ENCODE measurements around the gene G6PC2.
A peak's percentile ranks its signal among the peaks of the same experiment; 100 is the strongest.
"Not testable (repeated sequence)": the region's sequence is repeated elsewhere in the genome, so short reads cannot be mapped to it uniquely, and the experiment has no call there.

G6PC2 gene

DNA sequence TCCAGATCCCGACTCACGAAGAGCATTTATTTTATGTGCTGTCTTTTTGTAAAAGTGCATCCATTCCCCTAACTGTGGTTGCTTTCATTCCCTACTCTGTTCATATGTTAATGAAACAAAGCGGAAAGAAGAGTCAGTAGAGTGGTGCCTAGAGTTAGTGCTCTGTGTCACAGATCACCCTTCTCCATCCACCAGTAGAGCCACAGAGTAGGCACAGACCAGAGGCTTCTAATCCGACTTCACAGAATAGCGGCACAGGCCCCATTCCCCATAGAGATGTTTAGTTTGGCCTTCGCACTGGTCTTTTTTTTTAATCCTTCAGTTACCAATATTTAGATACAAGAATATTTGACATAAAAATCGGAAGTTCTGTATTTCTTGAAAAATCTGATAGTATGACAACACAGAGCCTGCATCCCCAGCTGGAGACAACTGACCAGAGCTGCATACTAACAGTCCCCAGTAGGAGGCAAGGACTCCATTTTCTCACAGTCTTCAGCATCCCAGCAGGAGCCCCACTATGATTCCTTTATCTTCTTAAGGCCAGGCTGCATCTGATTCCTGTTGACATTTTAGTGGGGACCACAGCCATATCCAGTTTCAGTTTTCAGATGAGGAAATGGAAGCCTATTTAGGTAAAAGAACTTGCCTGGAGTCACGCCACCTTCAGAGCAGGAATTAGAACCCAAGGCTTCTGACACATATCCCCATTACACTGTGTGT, 7.0 kb downstream of the G6PC2 start:
- DNase-seq (ENCODE audit: low read depth, low spot score), result no peak

DNA sequence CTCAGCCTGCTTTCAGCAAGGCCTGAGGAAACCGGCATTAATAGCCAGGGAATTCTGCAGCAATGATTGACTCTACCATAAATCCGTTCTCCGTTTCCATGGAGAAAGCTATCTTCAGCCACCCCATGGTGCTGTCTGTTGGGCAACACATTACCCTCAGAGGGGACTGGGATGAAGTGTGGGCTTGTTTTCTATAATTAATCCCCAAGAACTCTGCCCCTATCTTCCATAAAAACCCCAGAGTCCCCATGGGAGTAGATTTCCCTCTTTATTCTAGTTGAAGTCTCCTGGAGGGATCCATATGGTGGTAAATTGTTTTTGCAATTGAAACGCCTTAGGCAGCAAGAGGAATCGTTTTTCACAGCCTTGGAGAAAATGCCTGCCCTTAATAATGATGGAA, 9.2 kb downstream of the G6PC2 start:
- DNase-seq (ENCODE audit: low read depth, low spot score), result no peak

DNA sequence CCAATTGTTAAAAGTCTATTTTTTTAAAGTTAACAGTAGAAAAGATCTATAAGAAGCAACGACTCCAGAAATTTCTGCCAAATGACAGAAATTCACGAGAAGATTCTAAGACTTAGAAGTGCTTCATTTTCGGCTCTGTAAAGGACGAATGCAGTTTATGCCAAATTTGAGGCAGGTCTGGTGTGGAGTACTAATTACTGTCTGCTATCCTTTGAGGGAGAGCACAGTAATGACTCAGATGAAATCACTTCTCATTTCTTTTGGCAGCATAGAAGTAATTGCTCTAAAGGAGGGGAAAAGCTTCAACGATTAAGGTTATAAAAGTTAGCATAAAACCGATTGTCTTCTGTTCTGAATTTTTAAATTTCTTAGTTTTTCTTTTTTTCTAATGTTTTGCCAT, 11.4 kb downstream of the G6PC2 start:
- no peak for DNase-seq (ENCODE audit: low read depth, low spot score)

DNA sequence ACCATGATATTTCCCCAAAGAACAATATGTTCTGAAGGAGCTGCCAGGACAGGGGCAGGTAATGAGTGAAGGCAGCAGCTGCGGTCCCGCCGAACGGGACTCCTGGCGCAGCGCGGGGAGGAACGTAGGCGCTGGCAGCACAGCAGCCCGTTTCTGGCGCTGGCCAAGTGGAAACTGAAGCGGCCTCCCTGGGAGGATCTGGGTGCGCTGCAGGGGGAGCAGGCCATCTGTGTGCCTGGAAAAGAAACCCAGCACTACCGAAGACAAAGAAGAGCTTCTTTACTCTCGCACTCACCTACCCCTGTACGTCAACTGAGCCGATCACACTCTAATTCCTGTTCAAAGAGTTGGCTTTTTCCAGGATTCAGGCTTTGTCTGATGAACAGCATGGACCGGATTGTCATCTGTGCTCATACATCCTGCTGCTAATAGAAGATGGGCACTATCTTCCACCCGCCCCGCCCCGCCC, 11.8 kb downstream of the G6PC2 start:
- no peak for DNase-seq (ENCODE audit: low read depth, low spot score)

DNA sequence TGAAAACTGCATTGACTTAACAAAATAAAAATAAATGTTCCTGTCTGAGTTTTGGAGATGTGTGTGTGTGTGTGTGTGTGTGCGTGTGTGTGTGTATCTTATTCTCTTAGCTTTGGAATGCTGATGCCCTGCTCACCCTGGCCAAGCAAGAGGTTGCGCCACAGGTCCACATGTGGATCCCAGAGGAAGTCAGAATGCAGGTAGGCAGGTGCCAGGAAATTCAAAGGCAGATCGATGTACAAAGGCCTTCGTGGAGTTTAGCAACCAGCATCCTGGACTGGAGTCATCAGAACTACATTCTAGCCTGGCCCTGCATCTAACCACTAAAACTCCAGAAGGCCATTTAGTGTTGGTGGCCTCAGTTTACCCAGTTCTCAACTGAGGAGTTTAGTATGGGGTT, 12.4 kb downstream of the G6PC2 start:
- no peak for DNase-seq (ENCODE audit: low read depth, low spot score)

DNA sequence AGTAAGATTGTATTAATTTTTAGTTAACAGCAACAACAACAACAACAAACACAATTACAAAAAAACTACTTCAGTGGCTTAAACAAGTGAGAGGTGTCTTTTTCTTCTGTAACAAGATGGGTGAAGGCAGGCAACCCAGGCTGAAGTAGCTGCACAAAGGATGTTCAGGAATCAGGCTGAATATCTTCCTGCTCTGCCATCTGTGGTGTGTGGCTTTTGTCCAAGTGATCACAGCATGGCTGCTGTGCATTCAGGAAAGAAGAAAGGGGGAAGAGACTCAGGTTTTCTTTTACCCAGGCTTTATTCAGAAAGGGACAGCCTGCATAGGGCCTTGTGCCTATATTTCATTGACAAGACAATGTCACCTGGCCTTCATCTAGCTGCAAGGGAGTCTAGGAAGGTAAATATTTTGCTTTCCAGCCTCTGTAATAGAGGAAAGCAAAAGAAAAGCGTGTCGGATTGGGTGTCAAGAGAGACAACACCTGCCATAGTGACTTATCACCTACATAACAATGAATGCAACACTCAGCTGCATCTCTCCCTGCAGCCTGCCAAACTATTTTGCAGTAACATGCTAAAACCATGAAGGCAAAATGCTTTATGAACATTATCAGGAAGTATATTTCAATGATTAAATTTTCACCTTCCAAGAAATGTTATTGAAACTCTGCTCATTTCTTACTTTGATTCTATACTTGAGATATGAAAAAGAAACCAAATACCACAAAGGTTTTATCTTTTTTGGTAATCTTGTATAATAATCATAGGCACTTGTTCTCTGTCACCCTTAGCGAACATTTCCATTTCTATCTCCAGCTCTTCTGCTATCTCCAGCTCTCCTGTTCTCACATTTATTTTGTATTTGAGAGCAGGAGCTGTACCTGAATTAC, 14.6 kb downstream of the G6PC2 start:
- DNase-seq (ENCODE audit: low read depth, low spot score), result no peak

DNA sequence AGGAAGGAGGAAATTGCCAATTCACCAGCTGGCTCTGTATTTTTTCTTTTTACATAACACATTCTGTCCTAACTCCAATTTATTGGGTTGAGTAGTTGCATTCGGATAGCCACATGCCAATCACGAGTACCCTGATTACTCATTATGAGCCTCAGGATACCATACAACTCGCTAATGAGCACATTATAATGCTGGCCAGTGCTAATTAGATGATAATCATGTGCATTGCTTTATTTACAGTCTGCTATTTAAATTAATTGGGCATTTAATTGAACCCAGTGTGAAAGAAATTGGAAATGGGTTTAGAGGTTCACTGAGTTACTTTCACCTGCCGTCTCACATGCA, 15.2 kb downstream of the G6PC2 start:
- DNase-seq (ENCODE audit: low read depth, low spot score), result no peak

DNA sequence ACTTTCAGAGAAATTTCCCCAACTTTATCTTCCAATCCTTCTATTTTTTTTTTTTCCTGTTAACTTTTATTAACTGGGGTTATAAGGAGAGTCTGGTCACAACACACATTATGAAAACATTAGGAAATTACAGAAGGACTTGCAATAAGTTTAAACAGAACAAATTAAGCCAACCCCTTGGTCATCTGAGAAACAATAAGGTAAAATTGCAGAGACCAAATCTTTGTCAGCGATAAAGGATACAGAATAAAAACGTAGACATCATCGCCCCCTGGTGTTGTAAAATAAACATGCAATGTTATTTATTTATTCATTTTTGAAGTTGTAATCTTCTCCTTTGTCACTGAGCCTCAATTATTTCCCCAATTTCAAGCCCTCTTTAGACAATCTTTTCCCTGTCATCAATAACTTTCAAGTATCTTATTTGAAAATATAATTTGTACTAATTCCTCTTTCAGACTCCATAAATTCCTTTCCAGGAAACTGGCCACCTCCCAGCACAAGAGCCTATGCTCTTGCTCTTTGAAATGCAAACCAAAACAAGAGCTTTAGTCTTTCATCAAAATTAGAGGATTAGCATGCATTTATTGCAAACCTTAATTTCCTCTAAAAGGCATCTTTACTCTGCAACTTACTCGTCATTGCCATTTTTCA, 19.5 kb downstream of the G6PC2 start:
- DNase-seq (ENCODE audit: low read depth, low spot score), result peak; percentile 24

DNA sequence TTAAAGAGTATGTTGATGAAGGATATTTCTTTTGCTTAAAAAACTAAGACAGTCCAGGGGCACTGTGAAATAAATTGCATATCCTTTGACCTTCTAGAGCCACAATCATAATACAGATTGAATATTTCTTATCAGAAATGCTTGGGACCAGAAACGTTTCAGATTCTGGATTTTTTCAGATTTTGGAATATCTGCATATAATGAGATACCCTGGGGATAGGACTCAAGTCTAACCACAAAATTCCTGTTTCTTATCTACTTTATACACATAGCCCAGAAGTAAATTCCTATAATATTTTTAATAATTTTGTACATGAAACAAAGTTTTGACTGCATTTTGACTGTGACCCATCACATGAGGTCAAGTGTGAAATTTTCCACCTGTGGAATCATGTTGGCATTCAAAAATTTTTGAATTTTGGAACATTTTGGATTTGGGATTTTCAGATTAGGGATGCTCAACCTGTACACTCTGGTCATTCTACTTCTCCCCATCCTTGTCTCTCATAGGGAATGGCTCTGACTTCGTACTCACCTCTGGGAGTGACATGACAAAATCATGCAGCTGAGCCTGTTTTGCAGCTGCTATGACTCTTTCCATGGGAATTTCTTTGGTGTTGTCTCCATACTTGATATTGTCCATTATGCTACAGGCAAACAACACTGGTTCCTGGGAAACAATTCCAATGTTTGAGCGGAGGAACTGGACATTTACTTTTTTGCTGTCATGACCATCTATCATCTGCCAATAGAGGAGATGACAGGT, 25.7 kb downstream of the G6PC2 start:
- DNase-seq (ENCODE audit: low read depth, low spot score), result no peak

DNA sequence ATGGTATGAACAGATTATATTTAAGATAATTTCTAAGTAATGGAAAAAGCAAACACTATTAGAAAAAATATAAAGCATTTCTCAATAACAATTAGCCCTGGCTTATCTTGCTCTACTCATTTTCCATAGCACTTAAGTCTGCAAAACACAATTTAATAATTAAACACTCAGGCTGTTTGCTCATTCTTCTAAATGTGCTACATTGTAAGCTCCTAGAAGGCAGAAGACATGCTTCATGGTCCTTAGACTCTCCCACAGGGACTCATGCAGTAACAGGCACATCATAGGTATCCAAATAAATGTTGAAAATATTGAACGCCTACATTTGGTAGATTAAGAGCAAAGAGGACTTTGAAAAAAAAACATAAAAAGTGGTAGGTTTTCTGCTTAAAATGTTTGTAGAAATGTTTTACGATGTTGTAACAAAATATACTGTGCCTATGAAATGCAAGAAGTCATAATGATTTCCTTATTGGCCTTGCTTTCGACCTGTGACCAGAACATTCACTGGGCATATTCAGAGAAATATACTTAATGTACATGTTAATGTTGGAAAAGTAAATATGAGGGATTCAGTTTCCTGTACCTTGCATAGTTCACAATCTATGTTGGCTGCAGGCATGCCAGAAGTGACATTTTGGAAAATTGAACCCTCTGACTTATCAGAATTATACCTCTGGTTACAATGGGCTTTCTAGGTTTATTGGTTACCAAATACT, 27.2 kb downstream of the G6PC2 start:
- no peak for DNase-seq (ENCODE audit: low read depth, low spot score)

DNA sequence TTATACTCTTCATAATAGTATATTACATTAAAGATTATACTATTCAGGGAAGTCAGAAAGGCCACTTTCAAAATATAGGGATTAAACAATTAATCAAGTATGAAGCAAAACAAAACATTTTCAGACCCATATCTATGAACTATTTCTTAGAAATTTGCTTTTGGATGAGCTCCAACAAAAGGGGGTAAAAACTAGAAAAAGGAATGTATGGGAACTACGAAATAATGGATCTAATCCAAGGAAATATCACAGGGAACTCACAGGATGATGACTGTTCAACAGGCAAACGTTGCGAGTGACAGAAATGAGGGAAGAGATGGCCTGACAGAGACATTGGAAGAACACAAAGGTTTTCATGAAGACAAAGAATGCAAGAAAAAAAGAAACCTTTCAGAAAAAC, 27.9 kb downstream of the G6PC2 start:
- no peak for DNase-seq (ENCODE audit: low read depth, low spot score)

DNA sequence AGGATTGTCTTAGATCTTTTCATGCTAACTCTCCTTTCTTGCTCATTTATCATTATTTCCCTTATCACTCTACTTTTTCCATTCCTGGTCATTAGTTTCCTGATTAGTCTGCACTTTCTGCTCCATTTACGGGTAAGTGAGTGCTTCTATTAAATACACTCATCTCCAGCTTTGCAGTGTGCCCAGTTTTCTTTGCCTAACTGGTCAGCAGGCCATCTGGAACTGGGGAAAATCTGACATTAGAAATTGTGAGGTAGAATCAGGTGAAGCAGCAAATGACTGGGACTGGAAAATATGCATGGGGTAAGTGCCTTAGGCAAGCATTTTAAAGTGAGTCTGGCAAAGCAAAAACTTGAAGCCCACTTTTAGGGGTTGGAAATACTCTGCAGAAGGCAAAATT, 29.2 kb downstream of the G6PC2 start:
- no peak for DNase-seq (ENCODE audit: low read depth, low spot score)

DNA sequence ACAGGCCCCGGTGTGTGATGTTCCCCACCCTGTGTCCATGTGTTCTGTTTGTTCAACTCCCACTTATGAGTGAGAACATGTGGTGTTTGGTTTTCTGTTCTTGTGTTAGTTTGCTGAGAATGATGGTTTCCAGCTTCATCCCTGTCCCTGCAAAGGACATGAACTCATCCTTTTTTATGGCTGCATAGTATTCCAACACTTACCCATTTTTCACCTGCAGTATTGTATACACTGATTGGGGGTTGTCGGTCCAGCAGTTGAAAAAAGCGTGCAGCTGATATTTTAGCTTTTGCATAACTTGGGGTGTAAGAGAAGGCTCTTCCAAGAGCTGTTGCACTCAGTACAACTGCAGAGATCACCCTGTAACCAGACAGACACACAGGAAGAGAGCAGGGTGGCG, 31.1 kb downstream of the G6PC2 start:
- DNase-seq (ENCODE audit: low read depth, low spot score), result not testable (repeated sequence)

DNA sequence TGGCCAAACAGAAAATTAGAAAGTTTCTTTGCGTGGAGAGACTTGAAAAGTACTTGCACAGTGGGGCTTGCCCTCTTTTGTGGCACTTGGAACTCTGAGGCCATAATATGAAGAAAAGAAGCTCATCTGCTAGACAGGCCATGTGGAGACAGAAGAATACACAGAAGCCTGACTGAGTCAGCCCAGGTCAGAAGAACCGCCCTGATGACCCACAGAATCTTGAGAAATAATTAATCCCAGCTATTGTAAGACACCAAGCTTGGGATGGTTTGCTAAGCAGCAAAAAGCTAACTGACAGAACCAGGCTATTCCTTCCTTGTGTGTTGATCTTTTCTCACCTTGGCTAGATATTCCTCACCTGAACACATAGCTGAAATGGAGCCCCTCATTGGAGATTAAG, 33.7 kb downstream of the G6PC2 start:
- DNase-seq (ENCODE audit: low read depth, low spot score), result no peak

DNA sequence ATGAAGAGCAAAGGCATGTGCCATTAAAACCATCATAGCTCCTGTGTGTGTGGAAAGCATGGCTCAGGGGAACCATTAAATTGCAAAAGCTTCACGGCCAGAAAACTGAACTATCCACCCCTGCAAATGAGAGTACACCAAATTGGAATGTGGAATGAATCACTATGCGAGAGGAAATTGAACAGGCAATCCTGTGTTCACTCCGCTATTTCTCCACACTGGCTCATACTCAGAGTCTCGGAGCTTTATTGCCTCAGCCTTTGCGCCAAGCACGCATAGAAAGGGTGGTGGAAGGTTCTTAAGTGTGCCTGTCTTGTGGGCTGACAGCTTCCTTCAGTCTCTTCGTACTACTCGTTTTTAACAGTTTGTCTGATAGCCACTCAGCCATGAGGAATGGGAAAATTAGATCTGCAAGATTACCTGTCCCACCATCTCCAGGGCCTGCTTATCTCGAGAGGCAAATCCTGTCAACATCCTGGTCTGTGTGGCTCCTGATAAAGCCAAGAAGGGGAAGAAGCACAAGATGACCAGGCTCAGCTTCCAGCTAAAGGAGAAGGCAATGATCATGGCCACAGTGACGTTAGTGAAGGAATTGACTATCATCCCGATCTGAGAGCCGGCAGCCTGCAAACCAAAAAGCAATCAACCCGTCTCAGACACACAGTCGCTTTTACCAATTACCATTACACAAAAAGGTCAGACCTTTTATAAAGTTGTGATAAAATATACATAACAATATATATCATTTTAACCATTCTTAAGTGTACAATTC, 34.9 kb downstream of the G6PC2 start:
- no peak for DNase-seq (ENCODE audit: low read depth, low spot score)

DNA sequence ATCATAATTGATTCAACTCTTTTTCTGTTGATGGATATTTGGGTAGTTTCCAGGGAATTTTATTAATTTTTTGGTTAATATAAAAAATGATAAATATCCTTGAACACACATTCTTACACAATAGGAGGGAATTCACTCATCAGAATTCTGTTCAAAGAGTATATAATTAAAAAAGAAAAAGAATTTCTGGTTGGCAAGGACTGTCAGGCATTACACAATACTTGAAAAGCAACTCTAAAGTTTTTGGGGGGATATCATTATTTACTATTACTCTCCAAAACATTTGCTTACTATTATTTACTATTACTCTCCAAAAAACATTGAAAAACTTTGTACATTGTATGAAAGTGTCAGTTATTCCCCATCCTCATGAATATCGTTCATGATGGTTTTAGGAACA, 38.0 kb downstream of the G6PC2 start:
- no peak for DNase-seq (ENCODE audit: low read depth, low spot score)

DNA sequence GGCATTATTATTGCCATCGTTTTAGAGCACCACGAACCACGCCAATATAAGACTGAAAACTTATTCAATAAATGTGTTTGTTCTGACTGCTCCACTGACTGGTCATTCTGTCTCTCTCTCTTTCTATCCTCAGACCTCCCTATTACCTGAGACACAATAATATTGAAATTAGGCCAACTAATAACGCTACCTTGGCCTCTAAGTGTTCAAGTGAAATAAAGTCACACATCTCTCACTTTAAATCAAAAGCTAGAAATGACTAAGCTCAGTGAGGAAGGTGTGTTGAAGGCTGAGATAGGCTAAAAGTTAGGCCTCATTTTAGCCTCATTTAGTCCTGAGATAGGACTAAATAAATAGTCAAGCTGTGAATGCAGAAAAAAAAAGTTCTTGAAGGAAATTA, 38.8 kb downstream of the G6PC2 start:
- DNase-seq (ENCODE audit: low read depth, low spot score), result no peak

DNA sequence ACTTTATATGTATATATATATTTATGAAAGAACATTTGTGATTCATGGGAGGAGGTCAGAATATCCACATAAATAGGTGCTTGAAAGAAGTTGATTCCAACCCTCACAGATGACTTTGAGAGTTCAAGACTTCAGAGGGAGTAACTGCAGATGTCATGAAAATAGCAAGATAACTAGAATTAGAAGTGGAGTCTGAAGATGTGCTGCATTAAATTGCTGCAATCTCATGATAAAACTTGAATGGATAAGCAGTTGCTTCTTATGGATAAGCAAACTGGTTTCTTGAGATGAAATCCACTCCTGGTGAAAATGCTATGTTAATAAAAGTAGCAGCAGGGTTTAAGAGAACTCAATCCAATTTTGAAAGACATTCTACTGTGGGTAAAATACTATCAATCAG, 40.2 kb downstream of the G6PC2 start:
- DNase-seq (ENCODE audit: low read depth, low spot score), result no peak

DNA sequence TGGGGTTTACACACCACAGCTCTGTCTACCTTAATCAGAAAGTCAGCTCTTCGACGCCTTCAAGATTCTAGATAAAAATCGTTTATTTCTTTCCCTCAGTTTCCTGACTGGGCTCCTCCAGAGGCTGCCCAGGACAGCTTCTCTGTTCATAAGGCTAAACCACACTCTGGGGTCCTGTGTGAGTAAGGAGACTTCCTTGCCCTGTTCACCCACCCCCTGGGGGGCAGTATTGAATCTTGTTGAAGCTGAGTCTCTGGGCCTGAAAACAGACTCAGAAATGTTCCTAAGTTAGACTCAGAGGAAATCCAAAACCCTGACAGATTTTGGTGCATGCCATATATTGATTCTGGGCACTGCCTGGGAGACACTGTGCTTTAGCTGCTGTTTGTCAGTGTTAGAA, 43.0 kb downstream of the G6PC2 start:
- DNase-seq (ENCODE audit: low read depth, low spot score), result no peak

DNA sequence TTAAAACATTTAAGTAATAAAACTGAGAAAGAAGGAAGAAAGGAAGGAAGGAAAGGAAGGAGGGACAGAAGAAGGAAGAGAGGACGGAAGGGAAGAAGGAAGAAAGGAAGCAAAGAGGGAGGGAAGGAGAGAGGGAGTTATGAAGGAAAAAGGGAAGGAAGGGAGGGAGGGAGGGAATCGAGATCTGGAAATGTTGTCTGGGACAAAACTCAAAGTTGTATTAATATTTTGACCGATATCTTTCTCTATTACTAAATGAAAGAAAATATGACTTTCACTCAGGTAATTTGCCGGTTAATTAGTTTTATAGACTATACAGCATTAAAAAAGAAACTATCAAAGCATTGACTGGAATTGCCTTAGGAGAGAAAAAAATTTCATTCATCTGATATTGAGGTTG, 44.4 kb downstream of the G6PC2 start:
- DNase-seq (ENCODE audit: low read depth, low spot score), result no peak

Data from smooth muscle cell of the brain vasculature (primary cell).